SK-N-MC (cell line): ENCODE measurements around the gene ATP2B2.

Experiments
- EZH2 ChIP-seq: fragments of 200-600 bp; sonication (generic); IDR thresholded peaks from one replicate; pipeline ENCODE4 v1.6.1; 2017; ENCODE audit warnings: antibody characterized with exemption
- POLR2AphosphoS5 ChIP-seq: IDR thresholded peaks from 2 replicates; pipeline ENCODE4 v1.6.1; 2012; ENCODE audit warnings: mild to moderate bottlenecking, low read depth, low read length, borderline replicate concordance

DNA sequence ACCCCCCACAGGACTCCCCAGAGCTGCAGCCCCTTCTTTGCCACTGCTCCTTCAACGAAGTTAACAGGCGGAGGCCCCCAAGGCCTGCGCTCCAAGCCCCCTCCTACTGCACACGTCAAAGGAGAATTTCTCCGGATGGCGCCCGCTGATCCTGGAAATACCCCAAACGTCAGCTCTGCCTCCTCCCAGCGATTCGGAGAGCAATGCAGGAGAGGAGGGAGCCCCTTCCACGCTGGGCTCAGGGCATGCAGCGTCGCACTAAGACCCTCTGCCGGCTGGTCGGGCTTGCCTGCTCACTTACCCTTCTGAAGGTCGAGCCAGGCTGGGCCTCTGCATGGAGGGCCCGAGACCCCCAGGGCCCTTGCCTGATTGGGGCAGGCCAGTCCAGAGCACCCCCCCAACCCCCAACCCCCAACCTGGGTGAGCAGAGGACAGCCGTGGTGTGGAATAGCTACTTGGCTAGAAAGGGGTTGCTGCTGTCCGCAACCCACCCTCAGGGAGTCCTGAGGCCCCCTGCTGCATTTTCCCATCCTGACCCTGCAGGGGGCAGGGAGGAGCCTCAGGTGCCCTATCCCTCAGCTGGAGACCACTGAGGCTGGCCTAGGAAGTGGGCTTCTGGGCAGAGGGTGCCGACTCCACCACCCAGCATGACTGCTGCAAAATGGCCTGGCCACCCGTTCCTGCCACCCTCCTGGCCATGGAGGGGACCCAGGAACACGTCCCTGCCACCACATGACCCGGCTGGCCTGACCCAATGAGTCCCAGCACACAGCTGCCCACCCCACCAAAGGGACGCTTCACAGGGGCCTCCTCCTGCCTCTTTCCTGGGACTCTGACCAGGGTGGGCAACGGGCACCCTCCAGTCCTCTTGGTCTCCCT, 976 bp downstream of the ATP2B2 start:
- no peak for TF ChIP-seq POLR2AphosphoS5
- TF ChIP-seq EZH2, result no peak
